Measurements from ENCODE around the gene TMEM185B.

GRCh38 chr2:120177001-120177621 is 46.1 kb downstream of the TMEM185B start:
- TF ChIP-seq EZH2 (IDR thresholded peaks at IDR 0.05; ENCODE audit: borderline replicate concordance, control insufficient read depth, low read depth, low read length) (no peak), HDAC2 (IDR thresholded peaks at IDR 0.05) (no peak), CTCF (IDR thresholded peaks at IDR 0.05 in 2 of 3, conservative IDR thresholded peaks at IDR 0.05 in 1 of 3; ENCODE audit: control insufficient read depth in 2 of 3, extremely low read depth in 1 of 3, insufficient read depth in 1 of 3, low read depth in 3 of 3, low read length in 3 of 3) (peak; percentile 72 to 83 (median 77)), FOXM1 (IDR thresholded peaks at IDR 0.05; ENCODE audit: low read depth, low read length) (no peak), CBX5 (IDR thresholded peaks at IDR 0.05; ENCODE audit: low read depth) (peak; percentile 67; the same call in 1 of the 2 replicates), POLR2AphosphoS5 (IDR thresholded peaks at IDR 0.05; ENCODE audit: low read length) (peak; percentile 79), POLR2A (IDR thresholded peaks at IDR 0.05; ENCODE audit: low read depth, low read length) (peak; percentile 90)

Data from GM12878 (cell line).